ENCODE results near the gene PRKG1.
"Not testable (repeated sequence)": the region's sequence is repeated elsewhere in the genome, so short reads cannot be mapped to it uniquely, and the experiment has no call there.

The PRKG1 gene

DNA sequence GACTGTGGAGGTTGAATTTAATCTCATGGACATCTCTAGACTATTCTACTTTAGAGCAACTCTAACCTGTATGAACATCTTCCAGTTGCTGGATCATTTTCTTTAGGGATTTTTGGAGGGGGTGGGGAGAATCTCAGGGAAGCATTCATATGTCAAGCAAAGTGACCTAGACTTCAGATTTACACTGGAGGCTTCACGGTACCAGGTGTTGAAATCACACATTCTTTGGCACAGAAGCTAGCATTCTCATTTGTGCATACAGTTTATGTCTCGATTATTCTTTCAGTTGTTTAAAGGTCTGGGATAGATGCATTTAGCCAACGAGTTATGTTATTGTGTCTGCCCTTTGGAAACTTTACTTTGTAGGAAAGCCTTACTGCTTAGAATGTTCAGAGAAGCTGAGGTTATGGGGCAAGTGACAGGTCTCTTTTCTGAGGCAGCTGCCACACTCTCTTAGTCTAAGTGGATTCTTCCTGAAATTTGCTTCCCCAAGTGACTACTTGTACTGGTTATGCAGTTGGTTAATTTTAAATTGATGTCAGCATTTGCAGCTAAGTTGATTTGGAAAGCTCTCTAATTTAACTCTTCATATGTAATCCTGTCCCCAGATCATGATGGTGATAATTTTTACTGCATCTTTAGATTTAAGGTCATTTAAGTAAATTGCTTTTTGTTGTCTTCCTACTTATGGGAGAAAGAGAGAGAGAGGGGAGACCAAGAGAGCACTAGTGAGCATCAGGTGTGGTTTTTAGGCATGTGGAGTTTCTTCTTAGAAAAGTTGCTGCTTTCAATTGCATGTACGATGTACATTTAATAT lies 153.8 kb downstream of the PRKG1 start:
- DNase-seq (ENCODE audit: low spot score) = no peak

DNA sequence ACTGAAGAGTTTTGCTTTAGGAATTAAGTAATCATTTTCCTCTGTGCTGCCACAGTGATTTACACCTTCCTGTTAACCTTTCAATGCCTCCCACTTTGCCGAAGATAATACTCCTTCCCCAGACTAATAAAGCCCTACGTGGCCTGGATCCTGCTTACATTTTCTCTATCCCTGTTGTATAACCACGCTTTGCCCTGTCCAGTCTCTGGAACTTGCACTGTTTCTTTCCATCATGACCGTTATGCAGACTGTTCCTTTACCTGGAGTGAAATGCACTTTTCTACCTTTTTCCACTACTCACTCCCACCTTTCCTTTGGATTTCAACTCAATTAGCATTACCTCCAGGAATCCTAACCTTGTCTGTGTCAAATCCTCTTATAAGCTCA lies 154.4 kb downstream of the PRKG1 start:
- DNase-seq (ENCODE audit: low spot score) = no peak

DNA sequence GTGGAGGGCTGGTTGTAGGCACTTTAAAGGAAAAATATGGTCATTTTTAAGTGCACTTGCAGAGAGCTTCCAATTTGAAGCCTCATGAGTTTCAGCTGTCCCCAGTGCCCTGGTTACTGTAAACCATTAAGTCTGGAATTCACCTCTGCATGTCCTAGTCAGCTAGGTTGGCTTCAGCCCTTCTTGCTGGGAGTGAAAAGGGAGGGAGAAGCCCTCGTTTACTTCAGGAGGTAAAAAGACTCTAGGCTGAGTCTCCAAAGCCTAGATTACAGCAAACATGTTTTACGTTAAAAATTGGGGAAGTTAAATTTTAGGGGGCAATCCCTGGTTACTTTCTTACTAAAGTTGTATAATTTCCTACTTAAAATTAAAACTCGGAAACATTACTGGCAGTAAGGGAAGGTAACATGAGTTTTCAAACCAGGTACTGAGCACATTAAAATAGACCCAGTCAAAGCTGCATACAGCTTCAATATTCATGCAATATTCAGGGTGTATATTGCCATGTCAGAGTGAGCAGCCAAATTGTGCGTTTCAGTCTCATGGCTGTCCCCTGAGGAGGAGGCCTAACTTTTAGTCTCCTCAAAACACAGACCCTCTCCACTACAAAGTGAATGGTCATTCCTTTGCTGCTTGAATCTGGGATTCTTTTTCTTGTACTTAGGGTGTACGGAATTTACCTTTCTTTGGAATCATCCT lies 156.7 kb downstream of the PRKG1 start:
- DNase-seq (ENCODE audit: low spot score) = no peak

DNA sequence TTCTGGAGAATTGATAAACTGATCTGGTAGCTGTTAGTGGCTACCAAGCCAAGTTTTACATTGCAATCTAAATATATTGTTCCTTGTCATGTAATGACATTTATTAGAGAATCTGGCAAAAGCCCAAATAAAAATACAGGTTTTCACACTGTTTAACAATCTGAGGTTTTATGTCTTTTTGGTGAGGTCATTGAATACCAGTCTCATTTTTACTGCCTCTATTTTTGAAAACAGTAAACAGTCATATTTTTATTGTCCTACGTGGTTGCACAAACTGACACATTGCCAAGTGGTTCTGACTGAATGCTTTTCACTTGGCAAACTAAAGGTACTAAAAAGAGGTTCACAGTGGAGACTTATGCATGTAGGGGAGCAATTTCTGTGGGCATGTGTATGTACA lies 157.5 kb downstream of the PRKG1 start:
- peak; percentile 23 for DNase-seq (ENCODE audit: low spot score)

DNA sequence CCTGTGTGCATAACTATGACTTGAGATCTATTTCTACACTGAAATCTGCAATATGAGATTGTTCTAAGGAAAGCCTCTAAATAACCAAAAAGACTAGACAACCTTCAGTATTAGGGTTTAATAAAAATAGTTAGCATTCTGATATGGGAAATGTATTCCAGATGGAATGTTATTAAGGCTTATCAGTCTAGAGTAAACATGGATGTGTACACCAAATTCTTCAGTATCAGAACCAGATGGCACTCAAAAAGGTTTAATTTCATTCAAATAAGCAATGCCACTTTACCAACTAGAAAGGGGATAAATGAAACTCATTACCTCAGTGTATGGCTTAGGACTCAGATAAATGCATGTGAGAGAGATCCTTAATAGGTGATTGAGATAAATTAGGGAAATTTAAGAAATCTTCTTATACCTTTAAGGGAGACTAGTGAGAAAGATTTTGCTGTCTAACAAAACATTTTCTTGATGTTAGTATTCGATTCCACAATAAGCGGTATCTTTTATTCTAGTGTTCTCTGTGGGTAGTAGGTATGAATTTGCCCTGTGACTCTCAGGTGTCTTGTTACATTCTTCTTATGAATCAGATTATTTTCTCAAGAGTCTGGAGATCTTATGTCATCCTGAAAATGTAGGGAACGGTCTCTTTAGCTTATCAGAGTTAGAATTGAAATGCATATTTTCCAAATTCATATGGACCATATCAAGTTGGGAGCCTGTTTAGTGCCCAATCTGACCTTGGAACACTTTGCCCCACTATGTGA lies 159.2 kb downstream of the PRKG1 start:
- DNase-seq (ENCODE audit: low spot score) = no peak

DNA sequence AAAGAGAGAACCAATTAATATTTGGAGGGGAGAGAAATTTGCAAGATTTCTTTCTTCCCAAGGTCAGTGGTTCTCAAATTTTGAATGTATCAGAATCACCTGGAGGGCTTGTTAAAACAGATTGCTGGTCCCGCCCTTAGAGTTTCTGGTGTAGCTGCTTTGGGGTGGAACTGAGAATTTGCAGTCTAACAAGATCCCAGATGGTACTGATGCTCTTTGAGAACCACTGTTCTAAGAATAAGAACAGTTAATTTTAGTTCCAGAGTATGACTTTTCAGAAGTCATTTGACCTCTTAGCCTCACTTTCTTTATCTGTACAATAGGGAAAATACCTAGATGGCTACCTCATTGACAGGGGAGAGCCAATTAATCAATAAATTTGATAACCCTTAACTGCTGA lies 161.6 kb downstream of the PRKG1 start:
- DNase-seq (ENCODE audit: low spot score) = no peak

DNA sequence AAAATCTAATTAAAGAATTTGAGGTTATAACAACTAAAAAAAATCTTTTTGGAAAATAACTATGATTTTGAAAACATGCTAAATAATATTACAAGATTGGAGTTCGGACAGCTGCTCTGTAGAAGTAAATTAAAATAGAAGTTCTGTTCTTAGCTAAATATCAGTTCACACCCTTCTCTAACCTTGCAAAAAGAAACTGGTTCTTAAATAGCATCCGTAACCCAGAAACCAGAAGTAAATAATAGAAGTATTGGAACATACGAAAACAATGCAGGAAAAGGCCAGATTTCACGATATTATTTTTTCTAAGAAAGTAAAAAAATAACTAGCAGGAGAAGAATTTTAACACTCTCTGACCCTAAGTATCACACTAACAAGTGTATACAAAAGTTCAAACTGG lies 164.7 kb downstream of the PRKG1 start:
- DNase-seq (ENCODE audit: low spot score) = no peak

DNA sequence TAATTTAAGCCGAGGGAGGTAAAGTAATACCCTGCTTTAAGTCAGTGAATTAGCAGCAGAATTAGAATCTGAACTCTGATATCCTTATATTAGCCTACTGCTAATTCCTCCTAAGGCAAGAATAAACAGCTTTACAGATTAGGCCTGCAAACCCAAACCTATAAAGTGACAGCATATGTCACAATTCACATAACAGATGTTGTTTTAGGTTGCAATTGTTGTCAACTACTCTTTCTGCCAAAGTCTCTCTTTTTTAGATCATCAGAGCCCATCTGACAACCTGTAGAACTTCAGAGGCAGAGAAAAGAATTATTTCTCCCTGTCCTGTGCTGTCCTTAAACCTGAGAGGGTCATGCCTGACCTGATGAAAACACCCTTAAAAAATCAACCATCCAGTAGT lies 167.2 kb downstream of the PRKG1 start:
- DNase-seq (ENCODE audit: low spot score) = no peak

DNA sequence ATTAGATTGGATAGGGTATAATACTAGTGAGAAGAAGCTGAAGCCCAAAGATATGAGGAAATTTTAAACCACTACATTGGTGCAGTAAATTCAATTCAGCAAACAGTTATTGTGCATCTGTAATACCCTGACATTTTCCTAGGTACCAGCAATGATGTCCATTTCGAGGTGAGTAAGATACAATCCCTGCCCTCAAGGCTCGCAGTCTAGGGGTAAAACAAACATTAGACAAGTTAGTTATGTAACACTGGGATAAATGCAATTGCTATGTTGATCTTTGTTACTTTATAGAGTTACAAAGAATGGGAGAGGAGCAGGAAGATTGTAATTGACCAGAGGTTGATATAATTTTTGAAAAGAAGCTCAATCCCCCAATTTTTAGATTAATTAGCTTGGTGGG lies 168.1 kb downstream of the PRKG1 start:
- DNase-seq (ENCODE audit: low spot score) = no peak

DNA sequence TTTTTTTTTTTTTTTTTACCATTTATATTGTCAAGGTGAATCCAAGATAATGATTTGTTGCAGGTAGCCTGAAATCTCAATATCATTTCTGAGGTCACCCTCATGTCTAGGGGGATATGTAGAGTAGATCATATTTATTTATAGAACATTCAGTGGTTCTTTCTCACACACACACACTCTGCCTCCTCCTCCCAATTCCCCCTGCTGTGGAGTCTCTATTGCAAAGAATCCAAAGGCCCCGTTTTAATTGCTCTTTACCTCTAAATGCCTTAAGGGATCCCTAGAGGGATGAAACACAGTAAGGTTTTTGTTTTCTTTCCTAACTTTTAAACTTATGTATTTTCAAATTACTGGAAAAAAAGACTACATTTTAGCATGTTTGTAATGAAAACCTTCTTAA lies 170.0 kb downstream of the PRKG1 start:
- no peak for DNase-seq (ENCODE audit: low spot score)

DNA sequence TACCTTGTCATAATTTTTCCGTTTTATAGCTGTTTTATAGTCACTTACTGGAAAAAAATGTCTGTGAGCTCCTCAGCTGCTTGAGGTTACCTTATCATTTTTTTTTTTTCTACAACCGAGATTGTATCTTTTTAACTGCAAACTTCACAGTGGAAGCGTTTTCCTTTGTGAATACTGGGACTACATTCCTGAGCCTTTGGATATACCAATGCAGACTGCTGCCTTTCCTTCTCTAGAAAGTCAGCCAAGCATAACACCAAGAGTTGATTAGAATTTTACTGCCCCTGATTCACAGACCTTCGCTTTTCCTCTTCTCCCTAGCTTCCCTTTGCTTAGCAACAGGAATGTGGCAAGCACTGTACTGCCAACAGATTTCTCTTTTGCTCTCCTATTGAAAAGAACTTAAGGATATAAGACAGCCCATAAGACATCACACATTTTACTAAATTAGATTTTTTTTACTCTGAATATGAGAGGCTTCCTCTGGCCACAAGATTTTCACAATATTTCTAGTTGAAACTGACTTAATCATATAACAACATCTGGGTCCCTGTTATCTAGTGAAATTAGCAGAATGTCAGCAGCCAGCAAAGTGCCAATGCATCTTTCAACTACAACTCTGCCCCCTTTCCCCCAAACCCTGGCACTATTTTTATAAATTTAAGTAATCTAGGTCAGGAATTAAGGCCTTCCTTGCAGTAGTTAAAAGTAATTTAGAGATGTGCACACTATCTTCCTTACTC lies 170.6 kb downstream of the PRKG1 start:
- DNase-seq (ENCODE audit: low spot score) = peak; percentile 89

DNA sequence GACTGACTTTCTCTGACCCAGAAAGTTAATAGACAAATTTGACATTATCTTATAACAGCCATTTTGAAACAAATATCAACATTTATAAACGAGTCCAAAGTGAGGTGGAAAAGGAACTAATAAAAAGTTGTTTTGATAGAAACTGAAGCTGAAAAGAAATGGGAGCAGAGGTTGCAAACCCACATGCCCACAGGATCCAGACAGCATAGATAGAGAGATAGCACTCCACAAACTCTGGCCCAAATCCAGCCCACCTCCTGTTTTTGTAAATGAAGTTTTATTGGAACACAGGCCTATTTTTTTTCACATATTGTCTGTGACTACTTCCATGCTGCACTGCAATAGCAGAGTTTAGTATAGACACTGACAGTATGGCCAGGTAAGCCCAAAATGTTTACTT lies 171.9 kb downstream of the PRKG1 start:
- DNase-seq (ENCODE audit: low spot score) = no peak

DNA sequence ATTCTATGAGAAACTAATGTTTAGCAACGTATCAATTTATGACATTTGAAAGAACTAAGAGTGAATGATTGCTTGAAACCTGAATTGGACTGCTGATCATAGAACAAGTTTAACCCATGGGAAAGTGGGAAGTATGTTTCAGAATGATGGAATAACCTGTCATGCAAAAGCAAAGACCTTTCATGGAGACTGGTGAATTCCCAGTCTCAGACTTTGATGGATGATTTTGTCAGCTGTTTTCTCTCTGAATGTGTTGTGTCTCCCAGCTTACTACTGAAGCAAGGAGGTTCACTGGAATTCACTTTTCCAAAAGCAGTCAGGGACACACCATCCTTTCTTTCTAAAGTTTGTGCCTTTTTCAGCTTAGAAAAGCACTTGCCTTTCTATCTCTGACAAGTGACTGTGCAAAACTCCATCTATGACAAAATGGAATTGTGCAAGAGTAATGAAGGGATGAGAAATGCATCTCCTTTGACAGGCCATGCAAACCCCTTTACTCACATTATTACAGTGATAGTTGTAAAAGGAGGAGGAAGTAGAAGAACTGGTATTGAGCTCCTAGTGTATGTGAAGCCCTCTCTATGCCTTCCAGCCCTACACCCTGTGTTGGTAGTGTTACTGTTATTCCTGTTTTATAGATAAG lies 176.1 kb downstream of the PRKG1 start:
- DNase-seq (ENCODE audit: low spot score) = no peak

DNA sequence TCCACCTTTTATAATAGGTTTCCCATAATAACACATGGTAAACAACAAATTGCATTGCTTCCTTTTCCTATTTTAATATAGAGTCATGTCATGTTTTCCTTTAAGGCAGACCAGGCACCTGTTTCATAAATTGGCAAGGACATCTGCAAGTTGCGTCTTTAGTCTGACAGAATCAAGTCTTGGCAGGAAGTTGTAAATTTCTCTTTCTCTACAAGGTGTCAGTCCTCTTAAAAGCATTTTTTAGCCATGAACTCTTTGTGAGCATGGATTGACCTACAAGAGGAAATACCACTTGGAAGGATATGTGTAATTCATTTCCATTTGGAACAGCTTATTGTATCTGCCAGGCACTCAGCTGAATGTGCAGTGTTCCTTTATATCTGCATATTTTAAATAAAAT lies 176.8 kb downstream of the PRKG1 start:
- peak; percentile 28 for DNase-seq (ENCODE audit: low spot score)

DNA sequence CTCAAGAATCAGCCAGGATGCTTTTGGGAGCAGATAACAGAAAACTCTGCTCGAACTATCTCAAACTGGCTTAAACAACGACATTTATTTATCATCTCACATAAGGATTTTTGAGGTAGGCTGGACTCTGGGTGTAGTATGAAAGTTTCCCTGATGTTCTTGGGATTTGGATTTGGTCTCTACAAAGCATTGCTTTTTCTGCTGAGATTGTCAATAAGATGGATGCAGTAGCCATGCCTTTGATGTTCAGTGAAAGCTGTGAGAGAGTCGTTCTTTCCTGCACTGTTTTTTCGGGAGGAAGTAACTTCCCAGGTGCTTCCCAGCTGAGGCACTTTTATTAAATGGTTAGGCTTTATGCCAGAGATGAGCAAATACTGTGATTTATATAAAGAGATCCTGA lies 181.1 kb downstream of the PRKG1 start:
- no peak for DNase-seq (ENCODE audit: low spot score)

DNA sequence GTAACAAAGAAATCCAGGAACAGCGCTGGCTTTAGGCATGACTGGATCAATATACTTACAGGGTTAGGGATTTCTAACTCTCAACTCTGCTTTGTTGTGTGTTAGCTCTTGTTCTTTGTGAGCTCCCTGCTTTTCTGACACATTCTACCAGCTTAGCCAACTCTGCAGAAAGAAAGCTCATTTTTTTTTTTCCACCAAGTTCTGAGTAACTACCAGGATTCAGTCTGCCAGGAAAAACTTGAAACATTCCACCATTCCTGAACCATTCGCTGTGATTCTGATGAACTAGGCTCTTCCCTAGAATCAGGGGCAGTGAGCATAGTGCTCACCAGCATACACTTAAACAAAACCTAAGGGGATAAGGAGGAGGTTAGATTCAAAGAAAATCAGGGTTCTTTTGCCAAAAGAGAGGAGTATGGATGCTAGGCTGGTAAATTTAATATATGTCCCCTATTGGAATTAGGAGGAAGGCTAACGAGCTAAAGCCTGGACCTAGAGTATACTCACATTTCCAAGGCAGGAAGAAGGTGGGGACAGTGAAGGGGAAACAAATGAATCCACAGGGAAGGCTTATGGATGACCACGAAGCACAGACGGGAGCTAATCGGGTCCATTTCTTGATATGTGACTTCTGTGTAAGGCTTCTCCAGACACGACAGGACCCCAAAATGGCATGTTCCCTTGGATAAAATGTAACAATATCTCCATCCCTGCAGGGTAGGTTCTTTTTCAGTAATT lies 183.4 kb downstream of the PRKG1 start:
- DNase-seq (ENCODE audit: low spot score) = no peak

DNA sequence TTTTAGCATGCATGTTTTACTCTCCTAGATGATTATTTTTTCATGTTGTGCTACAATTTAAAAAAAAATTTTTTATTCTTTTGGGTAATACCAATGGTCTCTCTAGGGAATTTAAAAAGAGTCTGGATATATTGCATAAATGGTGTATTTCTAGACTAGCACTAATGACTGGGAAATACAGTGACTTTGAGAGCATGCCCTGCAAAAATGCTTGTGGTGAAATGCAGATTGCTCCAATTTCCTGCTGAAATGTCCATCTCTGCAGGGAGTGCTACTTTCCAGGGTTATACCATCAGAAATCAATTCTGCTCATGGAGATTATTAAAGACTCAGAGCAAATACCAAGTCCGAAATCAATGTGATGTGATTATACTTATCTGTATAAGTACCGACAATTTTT lies 186.1 kb downstream of the PRKG1 start:
- DNase-seq (ENCODE audit: low spot score) = no peak

DNA sequence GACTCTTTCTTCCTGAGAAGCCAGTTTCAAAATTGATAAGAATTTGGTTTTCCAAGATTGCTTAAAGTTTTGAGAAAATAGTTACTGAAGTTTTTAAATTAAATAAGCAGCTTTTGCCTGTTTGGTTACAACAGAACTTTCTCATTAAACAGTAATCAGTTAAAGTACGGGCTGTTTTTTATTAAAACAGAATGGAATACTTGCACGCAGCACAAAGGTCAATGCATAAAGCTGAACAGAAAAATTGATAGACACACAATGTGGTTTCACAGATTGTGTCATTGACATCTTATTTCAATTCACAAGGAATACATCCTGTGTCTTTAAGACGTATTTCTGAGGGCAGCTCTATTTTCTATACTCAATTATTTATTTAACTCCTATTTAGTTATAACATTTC lies 192.2 kb downstream of the PRKG1 start:
- no peak for DNase-seq (ENCODE audit: low spot score)

DNA sequence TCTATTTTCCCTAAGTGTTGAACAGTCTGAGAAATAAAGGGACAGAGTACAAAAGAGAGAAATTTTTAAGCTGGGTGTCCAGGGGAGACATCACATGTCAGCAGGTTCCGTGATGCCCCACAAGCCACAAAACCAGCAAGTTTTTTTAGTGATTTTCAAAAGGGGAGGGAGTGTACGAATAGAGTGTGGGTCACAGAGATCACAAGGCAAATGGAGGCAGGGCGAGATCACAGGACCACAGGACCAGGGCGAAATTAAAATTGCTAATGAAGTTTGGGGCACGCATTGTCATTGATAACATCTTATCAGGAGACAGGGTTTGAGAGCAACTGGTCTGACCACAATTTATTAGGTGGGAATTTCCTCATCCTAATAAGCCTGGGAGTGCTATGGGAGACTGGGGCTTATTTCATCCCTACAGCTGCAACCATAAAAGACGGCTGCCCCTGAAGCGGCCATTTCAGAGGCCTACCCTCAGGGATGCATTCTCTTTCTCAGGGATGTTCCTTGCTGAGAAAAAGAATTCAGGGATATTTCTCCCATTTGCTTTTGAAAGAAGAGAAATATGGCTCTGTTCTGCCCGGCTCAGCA lies 193.8 kb downstream of the PRKG1 start:
- not testable (repeated sequence) for DNase-seq (ENCODE audit: low spot score)

DNA sequence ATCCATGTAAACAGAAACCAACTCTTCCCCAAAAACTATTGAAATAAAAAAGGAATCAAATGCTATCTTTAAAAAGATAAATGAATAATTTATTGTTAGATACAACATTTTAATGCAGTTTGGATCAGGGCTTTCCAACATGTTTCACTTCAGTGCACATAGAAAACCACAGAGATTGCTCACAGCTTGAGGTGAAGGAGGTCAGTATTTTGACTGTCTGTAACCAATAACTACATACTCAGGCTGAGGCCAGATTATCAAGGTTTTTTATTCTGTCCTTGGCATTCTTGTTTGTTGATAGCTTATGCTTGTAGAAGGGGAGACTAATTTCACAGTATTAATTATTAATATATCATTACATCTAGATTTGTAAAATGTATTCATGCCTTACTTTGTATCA lies 195.5 kb downstream of the PRKG1 start:
- DNase-seq (ENCODE audit: low spot score) = peak; percentile 78

All from kidney tubule cell (primary cell).